Right atrium auricular region (tissue), 2 donors: ENCODE data around the gene PTGER1. TPM values are rescaled to one million over a fixed set of nuclear protein-coding genes. Genes with fewer than 3 reads are reported as not detected.

Source experiments
- DNase-seq: peaks from one replicate; pipeline ENCODE4 v3.0.0-alpha.2; 2019; ENCODE audit warnings: low spot score
- H3K27ac ChIP-seq, 2 donors: fragments of 200-600 bp; sonication (generic); 1 replicate in 1 of 2; 2 replicates in 1 of 2; pipeline ENCODE4 v1.5.1; 2016 to 2019
- H3K27me3 ChIP-seq, 2 donors: fragments of 200-600 bp; sonication (generic); one replicate each; pipeline versions ENCODE4 v1.5.1 to v1.6.0; 2017 to 2019
- H3K36me3 ChIP-seq: fragments of 200-600 bp; sonication (generic); one replicate; pipeline ENCODE4 v1.5.1; 2016
- H3K4me1 ChIP-seq, 2 donors: fragments of 200-600 bp; sonication (generic); one replicate each; pipeline versions ENCODE4 v1.5.1 to v1.6.0; 2017 to 2019
- H3K4me3 ChIP-seq, 2 donors: fragments of 200-600 bp; sonication (generic); 1 replicate in 1 of 2; 2 replicates in 1 of 2; pipeline ENCODE4 v1.5.1; 2017 to 2019; ENCODE audit warnings: mild to moderate bottlenecking in 1 of 2, moderate library complexity in 1 of 2
- H3K9me3 ChIP-seq, 2 donors: fragments of 200-600 bp; sonication (generic); one replicate each; pipeline ENCODE4 v1.5.1; 2019
- total RNA-seq, 2 donors: library from RNA; depleted of rRNA; stranded (reverse); fragments of >200 nt; gene quantifications; one replicate each; pipeline ENCODE4 v1.1.0, GENCODE V29; 2016
- TF ChIP-seq, protein P1 (sequence below), 2 donors: fragments of 200-600 bp; sonication (generic); IDR thresholded peaks; one replicate each; pipeline ENCODE4 v1.5.1; 2019; ENCODE audit warnings: antibody characterized with exemption in 2 of 2

Gene PTGER1
- total RNA-seq, 2 donors from 2014 or later = not detected

GRCh38 chr19:14477418-14478112, 2.4 kb upstream of the PTGER1 start:
- DNase-seq = no peak

GRCh38 chr19:14476673-14477401, 1.7 kb upstream of the PTGER1 start:
- no peaks in the 10 kb centered on the region for H3K9me3 ChIP-seq
- H3K27me3 ChIP-seq = peaks cover 0 to 7% of the 10 kb centered on the region in 2 donors
- peaks cover 34% of the 10 kb centered on the region for H3K36me3 ChIP-seq
- H3K27ac ChIP-seq = peak overlapping the region in 1 of 2 donors; percentile 39
- peak; percentile 88 for DNase-seq
- H3K4me1 ChIP-seq = peaks cover 0 to 57% of the 10 kb centered on the region in 2 donors
- TF ChIP-seq, protein P1, sequence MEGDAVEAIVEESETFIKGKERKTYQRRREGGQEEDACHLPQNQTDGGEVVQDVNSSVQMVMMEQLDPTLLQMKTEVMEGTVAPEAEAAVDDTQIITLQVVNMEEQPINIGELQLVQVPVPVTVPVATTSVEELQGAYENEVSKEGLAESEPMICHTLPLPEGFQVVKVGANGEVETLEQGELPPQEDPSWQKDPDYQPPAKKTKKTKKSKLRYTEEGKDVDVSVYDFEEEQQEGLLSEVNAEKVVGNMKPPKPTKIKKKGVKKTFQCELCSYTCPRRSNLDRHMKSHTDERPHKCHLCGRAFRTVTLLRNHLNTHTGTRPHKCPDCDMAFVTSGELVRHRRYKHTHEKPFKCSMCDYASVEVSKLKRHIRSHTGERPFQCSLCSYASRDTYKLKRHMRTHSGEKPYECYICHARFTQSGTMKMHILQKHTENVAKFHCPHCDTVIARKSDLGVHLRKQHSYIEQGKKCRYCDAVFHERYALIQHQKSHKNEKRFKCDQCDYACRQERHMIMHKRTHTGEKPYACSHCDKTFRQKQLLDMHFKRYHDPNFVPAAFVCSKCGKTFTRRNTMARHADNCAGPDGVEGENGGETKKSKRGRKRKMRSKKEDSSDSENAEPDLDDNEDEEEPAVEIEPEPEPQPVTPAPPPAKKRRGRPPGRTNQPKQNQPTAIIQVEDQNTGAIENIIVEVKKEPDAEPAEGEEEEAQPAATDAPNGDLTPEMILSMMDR (IDR thresholded peaks at IDR 0.05) = no peak
- no peak overlapping the region for H3K4me3 ChIP-seq

More at GRCh38 chr19:14477418-14478112, 2.4 kb upstream of the PTGER1 start:
- TF ChIP-seq, protein P1 (IDR thresholded peaks at IDR 0.05) = no peak
- H3K36me3 ChIP-seq = peaks cover 34% of the 10 kb centered on the region
- peaks cover 0 to 7% of the 10 kb centered on the region in 2 donors for H3K27me3 ChIP-seq
- H3K4me3 ChIP-seq = no peak overlapping the region
- peaks cover 0 to 49% of the 10 kb centered on the region in 2 donors for H3K4me1 ChIP-seq
- H3K27ac ChIP-seq = no peak overlapping the region
- H3K9me3 ChIP-seq = no peaks in the 10 kb centered on the region

DNA sequence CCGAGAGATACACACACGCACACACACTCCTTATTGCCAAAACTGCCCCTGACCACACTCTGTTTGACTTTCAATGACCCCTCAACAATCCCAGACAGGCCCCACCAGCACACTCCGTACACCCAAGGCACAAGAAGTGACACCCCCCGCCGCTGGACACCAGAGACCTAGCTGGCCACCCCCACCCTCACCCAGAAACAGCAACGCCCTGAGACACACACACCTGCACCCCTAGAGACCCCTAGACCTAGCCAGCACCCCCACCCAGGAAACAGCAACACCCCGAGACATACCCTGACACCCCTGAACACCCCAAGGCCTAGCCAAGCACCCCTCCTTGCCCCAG, 1.1 kb upstream of the PTGER1 start:
- TF ChIP-seq, protein P1 (IDR thresholded peaks at IDR 0.05) = no peak
- peaks cover 0 to 61% of the 10 kb centered on the region in 2 donors for H3K4me1 ChIP-seq
- H3K27me3 ChIP-seq = peaks cover 0 to 7% of the 10 kb centered on the region in 2 donors
- H3K27ac ChIP-seq = no peak overlapping the region
- H3K36me3 ChIP-seq = peaks cover 39% of the 10 kb centered on the region
- no peaks in the 10 kb centered on the region for H3K9me3 ChIP-seq
- no peak for DNase-seq
- no peak overlapping the region for H3K4me3 ChIP-seq

GRCh38 chr19:14474827-14475226, 327 bp downstream of the PTGER1 start:
- no peak for DNase-seq
- H3K4me3 ChIP-seq = no peak overlapping the region
- no peaks in the 10 kb centered on the region for H3K9me3 ChIP-seq
- H3K4me1 ChIP-seq = peaks cover 0 to 61% of the 10 kb centered on the region in 2 donors
- H3K36me3 ChIP-seq = peaks cover 43% of the 10 kb centered on the region
- H3K27ac ChIP-seq = no peak overlapping the region
- TF ChIP-seq, protein P1 (IDR thresholded peaks at IDR 0.05) = no peak
- peaks cover 0 to 7% of the 10 kb centered on the region in 2 donors for H3K27me3 ChIP-seq

- H3K36me3 ChIP-seq = peaks cover 43% of the 10 kb centered on the region
- H3K4me1 ChIP-seq = peaks cover 0 to 61% of the 10 kb centered on the region in 2 donors
- peak overlapping the region in 1 of 2 donors; percentile 24 for H3K4me3 ChIP-seq
- H3K9me3 ChIP-seq = no peaks in the 10 kb centered on the region
- no peak overlapping the region for H3K27ac ChIP-seq
- no peak for DNase-seq
- TF ChIP-seq, protein P1 (IDR thresholded peaks at IDR 0.05) = no peak
- peaks cover 0 to 7% of the 10 kb centered on the region in 2 donors for H3K27me3 ChIP-seq
Measured at GRCh38 chr19:14473978-14474578, 1.1 kb downstream of the PTGER1 start.
